GM19455 (cell line): ENCODE measurements around the gene ZNF561.
"Not testable (repeated sequence)": the region's sequence is repeated elsewhere in the genome, so short reads cannot be mapped to it uniquely, and the experiment has no call there.

Experiments used
- ATAC-seq: cut with Tn5 transposase; IDR thresholded peaks from one replicate; pipeline ENCODE4 v1.9.1; 2021; ENCODE audit not compliant: unreplicated experiment

Gene ZNF561

GRCh38 chr19:9582081-9582725 lies 38.8 kb downstream of the ZNF561 start:
- not testable (repeated sequence) for ATAC-seq

GRCh38 chr19:9580728-9581127 lies 40.3 kb downstream of the ZNF561 start:
- no peak for ATAC-seq

GRCh38 chr19:9570255-9570654 lies 50.8 kb downstream of the ZNF561 start:
- no peak for ATAC-seq

GRCh38 chr19:9566729-9567128 lies 54.3 kb downstream of the ZNF561 start:
- no peak for ATAC-seq

GRCh38 chr19:9565900-9566705 lies 54.9 kb downstream of the ZNF561 start:
- no peak for ATAC-seq
